GM20431 (cell line): ENCODE data around the gene POLR2B.
"Not testable (repeated sequence)": the region's sequence is repeated elsewhere in the genome, so short reads cannot be mapped to it uniquely, and the experiment has no call there.

Experiments used
- in situ Hi-C: fragments of 300-500 bp; cut with MseI, MboI; formaldehyde crosslinking; loops from one replicate; pipeline ENCODE4 v1.15.0; 2020; ENCODE audit warnings: low sequenced_read_pairs; ENCODE audit not compliant: unreplicated experiment

Gene POLR2B

GRCh38 chr4:56978750-56979303, at the start of gene POLR2B:
Gene POLR2B (plus strand): TSS chr4:56978896. CDS start chr4:56978986, 90 bp downstream.
- in situ Hi-C loops = no loop called here

- in situ Hi-C loops = no loop called here
Observed at GRCh38 chr4:56930638-56931037, 48.1 kb upstream of the POLR2B start.

GRCh38 chr4:56931924-56932323, 46.8 kb upstream of the POLR2B start:
- in situ Hi-C loops = no loop called here

DNA sequence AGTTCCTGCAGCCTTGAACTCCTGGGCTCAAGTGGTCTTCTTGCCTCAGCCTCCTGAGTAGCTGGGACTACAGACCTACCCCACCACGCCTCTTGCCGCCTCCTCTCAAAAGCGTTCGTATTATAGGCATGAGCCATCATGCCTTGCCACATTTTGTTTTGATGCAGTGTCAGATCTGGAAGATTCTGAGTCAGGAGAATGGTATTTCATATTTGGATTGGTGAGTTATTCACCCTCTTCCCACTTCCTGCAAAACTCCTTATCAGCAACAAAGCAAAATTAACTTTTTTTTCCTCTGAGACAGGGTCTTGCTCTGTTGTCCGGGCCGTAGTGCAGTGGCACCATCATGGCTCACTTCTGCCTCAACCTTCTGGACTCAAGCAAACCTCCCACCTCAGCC, 41.4 kb upstream of the POLR2B start:
- in situ Hi-C loops = no loop called here

GRCh38 chr4:56939826-56940225, 38.9 kb upstream of the POLR2B start:
- in situ Hi-C loops = not testable (repeated sequence)

DNA sequence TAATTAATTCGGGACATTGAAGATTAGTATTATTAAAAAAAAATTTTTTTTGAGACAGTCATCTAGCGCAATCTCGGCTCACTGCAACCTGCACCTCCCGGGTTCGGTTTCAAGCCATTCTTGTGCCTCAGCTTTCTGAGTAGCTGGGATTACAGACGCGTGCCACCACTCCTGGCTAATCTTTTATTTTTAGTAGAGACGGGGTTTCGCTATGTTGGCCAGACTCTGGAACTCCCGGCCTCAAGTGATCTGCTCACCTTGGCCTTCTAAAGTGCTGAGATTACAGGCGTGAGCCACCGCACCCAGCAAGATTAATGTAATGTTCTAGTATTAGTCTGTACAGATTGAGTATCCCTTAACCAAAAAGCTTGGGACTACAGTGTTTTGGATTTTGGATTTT, 38.3 kb upstream of the POLR2B start:
- in situ Hi-C loops = no loop called here

DNA sequence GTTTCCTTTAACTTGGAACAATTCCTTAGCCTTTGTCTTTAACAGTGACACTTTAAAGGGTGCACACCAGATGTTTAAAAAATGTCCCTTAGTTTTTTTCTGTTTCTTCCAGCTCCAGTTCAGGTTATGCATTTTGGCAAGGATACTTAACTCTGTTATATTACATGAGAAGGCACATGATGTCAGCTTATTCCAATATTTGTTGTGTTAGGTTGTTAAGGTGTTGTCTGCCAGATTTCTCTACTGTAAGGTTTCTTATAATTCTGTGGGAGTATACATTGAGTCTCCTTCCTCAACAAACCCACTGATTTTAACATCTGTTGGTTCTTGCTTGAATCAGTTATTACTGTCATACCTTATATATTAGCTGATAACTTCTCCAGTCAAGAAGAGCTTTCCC, 37.7 kb upstream of the POLR2B start:
- in situ Hi-C loops = no loop called here

DNA sequence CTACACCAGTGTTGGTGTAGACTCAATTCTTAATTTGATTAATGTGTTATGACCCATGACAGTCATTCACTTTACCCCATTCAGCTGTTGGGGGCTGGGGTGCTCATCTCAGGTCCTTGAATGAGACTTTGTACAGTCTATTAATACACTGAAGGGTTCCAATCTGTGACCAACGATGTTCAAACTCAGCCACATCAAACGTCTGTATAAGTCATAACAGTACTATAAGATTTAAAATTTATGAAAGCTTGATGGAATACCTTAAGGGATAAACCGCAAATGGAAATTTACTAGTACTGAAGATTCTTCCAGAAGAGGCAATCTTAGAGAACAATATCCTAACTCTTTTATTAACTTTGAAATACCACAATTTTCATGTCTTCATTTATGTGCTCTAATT, 37.3 kb upstream of the POLR2B start:
- in situ Hi-C loops = no loop called here

DNA sequence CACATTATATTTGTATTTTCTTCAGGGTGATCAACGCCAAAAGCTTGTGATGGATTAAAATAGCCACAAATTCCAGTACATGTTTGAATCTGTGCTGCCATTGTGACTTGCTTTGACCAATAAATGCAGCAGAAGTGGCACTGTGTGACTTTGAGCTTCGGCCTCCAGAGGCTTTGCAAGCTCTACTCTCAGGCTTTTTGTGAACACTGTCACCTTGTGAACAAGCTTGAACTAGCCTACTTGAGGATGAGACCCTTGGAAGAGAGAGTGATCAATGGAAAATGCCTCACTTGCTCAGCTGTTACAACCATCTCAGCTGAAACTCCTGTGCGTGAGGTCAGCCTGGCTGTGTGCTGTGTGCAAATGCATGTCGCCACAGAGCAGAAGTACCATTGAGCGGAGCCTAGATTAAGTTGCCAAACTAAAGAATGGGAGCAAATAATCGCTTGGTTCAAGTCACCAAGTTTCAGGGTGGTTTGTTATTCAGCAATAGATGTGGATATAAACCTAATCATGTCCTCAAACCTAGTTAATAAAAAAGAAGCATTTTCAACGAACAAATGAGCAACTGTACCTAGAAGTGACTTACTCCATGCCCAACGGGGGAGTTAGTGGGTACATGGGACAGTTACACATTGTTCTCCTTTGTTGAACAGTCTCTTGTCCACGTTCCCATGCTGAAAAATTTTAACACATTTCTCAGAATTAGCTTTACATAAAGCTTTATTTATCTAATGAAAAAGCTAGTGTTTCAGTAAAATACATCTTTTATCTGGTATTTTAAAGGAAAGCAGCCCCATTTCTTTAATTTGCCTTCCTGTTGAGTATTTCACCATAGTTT, 24.8 kb upstream of the POLR2B start:
- in situ Hi-C loops = no loop called here

GRCh38 chr4:56958111-56958517, 20.6 kb upstream of the POLR2B start:
- in situ Hi-C loops = no loop called here

GRCh38 chr4:56959100-56959499, 19.6 kb upstream of the POLR2B start:
- in situ Hi-C loops = no loop called here

DNA sequence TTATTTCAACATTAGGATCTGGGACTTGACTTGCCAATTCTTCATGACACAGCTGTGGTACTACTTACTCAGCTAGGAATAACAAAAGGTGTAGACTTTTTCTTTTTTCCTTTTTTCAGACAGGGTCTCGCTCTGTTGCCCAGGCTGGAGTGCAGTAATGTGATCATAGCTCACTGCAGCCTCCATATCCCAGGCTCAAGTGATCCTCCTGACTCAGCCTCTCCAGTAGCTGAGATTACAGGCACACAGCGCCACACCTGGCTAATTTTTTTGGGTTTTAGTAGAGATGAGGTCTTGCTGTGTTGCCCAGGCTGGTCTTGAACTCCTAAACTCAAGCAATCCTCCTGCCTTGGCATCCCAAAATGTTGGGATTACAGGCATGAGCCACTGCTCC, 17.6 kb upstream of the POLR2B start:
- in situ Hi-C loops = no loop called here

DNA sequence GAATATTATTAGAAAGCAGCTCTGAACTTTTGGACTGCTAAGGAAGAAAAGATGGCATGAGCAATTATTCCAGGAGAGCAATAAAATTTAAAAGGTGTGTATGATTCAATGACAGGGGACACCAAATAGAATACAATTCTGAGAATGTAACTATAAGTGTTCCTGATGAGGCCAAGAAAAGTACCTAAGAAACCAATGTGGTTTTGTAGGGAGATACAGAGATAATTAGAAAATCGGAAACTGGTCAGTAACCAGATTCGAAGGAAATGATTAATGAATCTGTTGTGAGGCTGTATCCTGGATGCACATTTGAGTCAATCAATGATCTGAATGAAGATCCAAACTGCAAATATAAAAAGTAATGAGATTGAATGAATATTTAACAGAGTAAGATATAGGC, 7.3 kb upstream of the POLR2B start:
- in situ Hi-C loops = no loop called here

GRCh38 chr4:56972389-56972788, 6.3 kb upstream of the POLR2B start:
- in situ Hi-C loops = no loop called here

GRCh38 chr4:56972809-56973208, 5.9 kb upstream of the POLR2B start:
- in situ Hi-C loops = no loop called here

DNA sequence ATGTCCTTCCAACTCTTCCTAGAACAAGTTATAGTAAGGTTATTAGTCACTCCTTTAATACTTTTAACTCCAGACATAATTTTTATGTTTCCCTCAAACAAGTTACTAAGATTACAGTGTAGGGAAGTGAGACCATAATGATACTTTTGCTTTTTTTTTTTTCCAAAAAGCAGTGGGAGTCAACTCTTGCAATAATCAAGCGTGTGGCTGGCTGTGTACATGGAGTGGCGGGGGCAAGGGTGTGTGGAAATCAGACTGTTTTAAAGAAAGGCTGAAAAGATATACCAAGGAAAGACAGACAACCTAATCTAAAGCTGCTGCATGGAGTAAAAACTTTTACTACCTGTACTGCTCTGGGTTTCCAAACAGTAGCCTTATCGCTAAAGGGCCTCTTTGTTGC, 5.4 kb upstream of the POLR2B start:
- in situ Hi-C loops = no loop called here

DNA sequence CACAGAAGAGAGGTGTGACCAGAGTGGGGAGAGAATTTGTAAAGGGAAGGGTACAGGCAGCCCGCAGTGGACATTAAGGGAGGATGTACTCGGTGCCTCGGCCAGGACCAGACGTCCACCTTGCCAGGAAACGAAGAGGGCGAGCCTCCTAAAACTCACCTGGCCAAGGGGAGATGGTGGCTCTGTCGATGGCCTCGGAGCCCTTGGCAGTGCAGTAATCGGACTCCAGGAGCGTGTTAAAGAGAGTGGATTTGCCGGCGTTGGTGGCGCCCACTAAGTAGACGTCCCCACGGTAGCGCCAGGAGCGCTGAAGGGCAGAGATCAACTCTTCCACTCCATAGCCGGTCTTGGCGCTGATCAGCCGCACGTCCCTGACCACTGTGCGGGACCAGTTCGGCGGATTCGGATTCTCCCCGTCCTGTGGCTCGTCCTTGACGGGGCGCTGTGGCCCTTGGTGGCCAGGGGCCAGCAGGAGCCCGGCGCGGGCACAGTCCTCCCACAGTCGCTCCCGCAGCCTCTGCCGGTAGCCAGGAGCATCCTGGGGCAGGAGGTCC, 2.3 kb upstream of the POLR2B start:
- in situ Hi-C loops = no loop called here

DNA sequence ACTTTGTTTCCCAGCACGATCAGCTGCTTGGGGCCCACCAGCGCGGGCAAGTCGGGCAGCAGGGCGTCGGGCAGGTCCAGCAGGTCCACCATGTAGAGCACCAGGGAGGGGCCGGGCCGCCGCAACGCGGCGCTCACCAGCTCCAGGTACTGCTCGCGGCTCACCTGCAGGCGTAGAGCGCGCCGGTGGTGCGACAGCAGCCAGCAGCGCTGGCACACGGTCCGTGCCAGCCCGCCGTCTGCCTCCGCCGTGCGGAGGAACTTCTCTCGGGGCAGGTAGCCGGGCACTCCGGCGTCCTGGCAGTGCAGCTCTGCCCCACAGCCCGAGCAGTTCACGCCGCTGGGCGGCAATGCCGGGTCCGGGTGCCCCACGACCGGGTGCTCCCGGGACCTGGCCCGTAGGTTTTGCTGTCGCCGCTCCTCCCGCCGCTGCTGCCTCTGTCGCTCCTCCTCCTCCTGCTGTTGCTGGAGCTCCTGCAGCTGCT, 1.8 kb upstream of the POLR2B start:
- in situ Hi-C loops = no loop called here

DNA sequence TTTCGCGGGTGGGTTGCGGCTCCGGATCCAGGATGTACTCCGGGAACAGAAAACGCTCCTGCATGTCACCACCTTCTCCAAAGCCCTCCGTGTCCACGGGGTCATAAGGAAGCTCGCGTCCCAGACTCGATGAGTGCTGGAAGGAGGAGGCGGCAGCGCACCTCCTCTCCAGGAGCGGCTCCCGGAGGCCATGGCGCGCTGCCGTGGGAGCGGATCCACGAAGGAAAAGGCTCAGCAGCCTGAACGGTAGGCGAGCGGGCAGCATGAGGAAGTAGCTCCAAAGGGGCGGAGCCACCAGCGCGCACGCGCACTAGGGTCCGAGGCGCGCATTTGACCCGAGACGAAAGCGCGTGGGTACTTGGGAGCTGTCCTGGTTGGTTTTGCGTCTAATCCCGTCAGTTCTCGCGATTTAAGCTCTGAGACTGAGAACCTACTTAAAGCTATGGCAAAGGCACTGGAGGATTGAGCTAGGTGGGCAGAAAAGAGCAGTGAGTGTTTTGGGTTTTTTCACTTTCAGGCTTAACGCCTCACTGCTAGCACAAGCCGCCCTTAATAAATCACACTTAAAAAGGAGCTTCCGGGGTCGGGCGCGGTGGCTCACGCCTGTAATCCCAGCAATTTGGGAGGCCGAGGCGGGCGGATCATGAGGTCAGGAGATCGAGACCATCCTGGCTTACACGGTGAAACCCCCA, 1.2 kb upstream of the POLR2B start, which contains the start of gene NOA1:
Gene NOA1, minus strand, starts transcription at position 286 of the 692 bp plus-strand sequence. Its CDS starts 21 bp downstream, at position 265.
- in situ Hi-C loops = no loop called here

- in situ Hi-C loops = no loop called here
Observed at GRCh38 chr4:56979421-56980072, 851 bp downstream of the POLR2B start.
